COLO668 (cell line): ENCODE results near the gene CELF3.
"Not testable (repeated sequence)": the region's sequence is repeated elsewhere in the genome, so short reads cannot be mapped to it uniquely, and the experiment has no call there.

Experiments used
- DNase-seq: peaks from one replicate; lab custom pipeline; 2025; ENCODE audit not compliant: unreplicated experiment; lab: John Stamatoyannopoulos, UW

CELF3 gene

GRCh38 chr1:151716771-151717631 lies at the start of gene CELF3:
Gene CELF3 (minus strand): TSS chr1:151716803. CDS start chr1:151716020, 783 bp downstream.
- DNase-seq, result peak; percentile 94

DNA sequence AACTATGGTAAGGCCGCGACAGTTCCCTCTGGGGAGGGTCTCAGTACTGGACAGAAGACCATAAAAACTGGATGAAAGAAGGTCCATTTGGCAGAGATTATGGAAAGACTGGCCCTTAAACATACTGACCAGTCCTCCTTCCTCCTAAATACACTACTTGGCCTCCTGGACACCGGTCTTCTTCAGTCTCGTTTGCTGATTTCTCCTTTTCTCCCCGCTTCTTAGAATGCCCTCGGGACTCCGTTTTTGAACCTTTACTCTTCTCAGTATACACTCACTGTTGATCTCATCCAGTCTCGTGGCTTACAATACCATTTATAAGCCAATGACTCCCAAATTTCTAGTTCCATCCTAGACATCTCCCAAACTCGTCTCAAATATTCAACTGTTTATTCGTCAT lies 47.4 kb upstream of the CELF3 start:
- no peak for DNase-seq

GRCh38 chr1:151762941-151763921 lies 46.6 kb upstream of the CELF3 start, which contains the start of gene MRPL9:
Gene MRPL9 (minus strand): TSS chr1:151763496. CDS start chr1:151763479, 17 bp downstream.
- DNase-seq, result peak; percentile 93

DNA sequence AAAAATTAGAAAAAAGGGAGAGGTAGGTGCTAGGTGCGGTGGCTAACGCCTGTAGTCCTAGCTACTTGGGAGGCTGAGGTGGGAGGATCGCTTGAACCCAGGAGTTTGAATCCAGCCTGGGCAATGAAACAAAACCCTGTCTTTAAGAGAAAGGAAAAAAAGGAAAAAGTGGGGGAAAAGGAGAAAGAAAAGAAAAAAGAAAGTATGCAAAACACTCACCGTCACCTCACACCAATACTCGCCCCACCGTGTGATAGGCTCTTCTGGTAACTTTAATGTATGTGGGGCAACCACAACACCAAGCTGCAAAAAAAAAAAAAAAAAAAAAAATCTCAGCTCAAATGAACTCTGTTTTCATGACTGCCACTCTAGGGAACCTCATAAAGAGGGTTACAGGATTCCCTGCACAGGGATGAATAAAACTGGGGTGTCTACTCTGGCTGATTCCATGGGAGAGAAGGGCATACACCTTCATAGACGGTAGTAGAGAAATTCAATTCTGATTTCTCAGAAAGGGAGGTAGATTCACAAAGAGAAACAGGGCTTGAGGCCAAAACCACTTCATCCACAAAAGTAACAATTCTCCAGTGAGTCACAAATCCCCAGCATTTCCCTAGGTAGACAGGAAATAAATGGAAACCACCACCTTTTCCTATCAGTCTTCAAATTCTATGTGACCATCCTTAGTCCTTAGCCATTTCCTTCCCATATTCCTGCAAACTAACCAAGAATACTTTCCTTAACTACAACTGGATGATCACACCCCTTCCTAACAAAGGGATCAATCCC lies 44.2 kb upstream of the CELF3 start:
- DNase-seq, result no peak

DNA sequence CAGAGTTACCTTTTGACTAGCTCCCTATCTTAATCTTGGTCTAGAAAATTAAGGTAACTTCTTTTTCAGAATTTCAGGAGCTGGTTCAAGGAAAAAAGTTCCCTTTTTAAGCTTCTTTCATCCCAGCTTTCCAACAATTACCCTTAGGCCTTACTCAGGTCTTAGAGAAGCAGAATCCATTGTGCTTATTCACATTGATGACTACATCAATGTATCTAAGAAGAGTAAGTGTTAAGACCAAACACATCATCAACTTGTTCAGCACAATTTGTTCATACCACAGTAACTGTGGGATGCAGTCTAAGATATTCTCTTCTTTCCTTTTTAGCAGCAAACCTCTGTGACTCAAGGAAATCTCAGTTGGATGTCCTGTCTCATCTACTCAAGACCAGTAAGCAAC lies 42.6 kb upstream of the CELF3 start:
- no peak for DNase-seq

DNA sequence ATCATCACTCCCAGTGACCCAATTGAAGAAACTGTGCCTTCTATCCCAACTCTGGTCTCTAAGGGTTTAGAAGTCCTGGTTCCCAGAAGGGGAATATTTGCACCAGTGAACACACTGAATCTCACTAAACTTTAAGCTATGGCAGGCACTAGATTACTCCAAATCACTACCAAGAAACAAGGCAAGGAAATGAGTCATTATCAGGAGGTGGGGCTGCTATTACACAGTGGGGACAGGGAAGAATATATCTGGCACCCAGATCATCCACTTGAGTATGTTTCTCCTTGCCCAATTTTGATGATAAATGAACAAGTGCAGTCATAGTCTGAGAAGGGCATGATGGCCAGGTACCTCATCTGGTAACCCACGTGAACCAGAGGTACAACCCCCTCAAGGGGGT lies 39.7 kb upstream of the CELF3 start:
- DNase-seq, result no peak

GRCh38 chr1:151741516-151741915 lies 24.9 kb upstream of the CELF3 start:
- DNase-seq, result no peak

- DNase-seq, result no peak
Observed at GRCh38 chr1:151739590-151740355, 23.2 kb upstream of the CELF3 start.

DNA sequence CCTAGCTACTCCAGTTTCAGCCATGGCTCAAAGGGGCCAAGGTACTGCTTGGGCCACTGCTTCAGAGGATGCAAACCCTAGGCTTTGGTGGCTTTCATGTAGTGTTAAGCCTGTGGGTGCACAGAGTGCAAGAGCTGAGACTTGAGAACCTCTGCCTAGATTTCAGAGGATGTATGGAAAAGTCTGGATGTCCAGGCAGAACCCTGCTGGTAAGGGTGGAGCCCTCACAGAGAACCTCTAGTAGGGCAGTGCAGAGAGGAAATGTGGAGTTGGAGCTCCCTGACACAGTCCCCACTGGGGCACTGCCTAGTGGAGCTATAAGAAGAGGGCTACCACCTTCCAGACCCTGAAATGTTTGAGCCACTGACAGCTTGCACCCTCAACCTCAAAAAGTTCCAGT lies 20.9 kb upstream of the CELF3 start:
- DNase-seq, result no peak

- DNase-seq, result no peak
Observed at GRCh38 chr1:151737026-151737425, 20.4 kb upstream of the CELF3 start.

DNA sequence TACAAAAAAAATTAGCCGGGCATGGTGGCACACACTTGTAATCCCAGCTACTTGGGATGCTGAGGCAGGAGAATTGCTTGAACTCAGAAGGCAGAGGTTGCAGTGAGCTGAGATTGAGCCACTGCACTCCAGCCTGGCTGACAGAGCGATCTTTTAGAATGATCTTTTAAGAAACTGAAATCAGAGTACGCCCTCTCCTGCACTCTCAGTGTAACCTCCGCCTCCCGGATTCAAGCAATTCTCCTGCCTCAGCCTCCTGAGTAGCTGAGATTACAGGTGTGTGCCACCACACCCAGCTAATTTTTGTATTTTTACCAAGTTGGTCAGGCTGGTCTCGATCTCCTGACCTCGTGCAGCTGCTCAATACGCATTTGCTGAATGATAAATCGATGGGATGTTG lies 17.4 kb upstream of the CELF3 start:
- DNase-seq, result not testable (repeated sequence)

DNA sequence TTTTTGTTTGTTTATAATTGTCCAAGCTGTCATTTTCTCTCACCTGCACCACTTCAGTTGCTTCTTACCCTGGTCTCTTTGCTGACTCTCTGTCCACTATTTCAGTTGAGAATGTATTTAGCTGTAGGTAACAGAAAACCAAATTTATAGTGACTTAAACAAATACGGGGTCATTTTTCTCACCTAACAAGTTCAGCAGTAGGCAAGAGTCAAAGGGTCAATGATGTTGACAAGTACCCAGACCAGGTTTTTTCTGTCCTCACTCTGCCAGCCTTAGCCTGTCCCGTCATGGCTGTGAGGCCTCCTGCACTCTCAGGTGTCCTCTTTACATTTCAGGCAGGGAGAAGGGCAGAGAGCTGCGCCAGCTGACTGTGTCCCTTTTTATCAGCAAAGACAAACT lies 16.5 kb upstream of the CELF3 start:
- no peak for DNase-seq

DNA sequence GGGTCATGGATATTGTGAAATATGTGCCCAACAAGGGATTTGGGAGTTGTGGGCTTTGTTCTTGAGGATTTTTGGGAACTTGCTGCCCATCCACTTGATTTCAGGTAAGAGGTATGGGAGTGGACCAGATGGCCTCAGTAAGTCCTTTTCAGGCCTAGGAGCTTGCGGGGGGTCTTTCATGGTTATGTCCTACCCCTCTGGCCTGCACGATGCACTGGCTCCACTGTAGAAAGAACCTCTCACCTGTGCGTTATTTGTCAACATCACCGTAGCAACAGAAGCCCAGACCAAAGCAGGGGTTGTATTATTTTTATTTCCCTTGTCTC lies 13.3 kb upstream of the CELF3 start:
- DNase-seq, result peak; percentile 22

GRCh38 chr1:151729157-151729965 lies 12.8 kb upstream of the CELF3 start:
- DNase-seq, result no peak

DNA sequence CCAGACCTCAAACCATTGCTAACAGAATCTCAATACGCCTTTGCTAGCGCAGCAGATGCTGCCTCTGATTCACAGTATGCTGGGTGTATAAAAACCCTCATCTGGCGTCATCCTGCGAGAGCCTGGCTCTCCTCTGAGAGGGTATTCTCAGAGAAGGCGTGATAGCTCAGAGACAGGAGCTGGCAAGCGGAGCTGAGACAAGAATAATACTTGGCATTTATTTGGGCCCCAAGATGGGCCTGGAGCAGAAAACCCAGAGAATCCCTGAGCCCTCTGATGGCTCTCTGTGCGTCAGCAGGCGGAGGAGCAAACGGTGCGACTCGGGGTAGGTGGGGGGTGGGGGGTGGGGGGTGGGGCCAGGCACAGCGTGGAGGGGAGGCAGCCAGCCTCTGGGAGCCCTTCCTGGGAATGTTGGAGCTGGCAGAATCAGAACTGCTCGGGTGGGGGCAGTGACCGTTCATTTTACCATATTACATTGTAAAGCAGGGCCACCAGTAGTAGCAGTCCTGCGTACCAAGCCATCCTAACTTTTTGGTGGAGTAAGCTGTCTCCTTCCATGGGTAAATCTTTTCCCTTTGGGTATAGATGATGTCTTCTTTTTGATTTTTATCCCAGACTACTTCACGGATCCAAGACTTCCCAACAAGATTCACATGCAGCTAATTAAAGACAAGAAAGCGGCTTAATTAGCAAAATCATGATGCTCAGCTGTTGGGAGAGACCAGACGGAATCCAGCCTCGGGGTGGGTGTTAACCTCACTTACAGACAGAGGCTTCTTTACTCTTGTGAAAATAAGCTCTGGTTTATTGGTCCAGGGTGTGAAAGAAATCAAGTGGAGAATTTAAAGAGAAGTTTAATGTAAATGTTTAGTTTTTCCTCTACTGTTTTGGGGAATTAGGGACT lies 11.8 kb upstream of the CELF3 start:
- DNase-seq, result no peak

DNA sequence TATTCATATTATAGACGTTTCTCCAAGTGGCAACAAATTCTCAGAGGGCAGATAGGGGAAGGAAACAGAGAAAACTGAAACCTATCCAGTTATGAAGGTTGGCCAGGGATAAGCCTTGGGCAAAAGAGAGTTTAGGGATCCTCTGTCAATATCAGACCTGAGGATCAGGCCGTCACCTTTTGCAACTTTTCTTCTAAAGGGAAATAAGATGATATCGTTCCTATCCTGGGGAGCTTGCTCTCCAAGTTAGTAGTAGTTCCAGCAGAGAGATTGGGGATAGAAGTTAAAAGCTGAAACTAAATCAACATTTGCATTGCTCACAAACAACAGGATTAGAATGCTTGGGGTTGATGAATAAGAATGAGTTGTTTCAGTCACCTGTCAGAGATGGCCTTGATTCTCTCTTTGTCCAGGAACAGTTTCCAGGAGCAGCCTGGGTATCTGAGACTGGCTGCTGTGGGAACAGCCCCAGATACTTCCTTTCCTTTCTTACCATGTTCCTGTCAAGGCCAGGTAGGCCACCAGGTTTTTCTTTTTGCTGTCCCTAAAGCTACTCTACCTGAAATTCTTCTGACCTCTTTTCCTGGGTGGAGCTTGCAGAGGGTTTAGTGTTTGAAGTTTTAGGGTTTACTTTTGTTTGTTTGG lies 7.2 kb upstream of the CELF3 start:
- no peak for DNase-seq

GRCh38 chr1:151721788-151722510 lies 5.3 kb upstream of the CELF3 start:
- no peak for DNase-seq
